DMS79 (cell line): Measurements from ENCODE around the gene GYPC.
"Not testable (repeated sequence)": the region's sequence is repeated elsewhere in the genome, so short reads cannot be mapped to it uniquely, and the experiment has no call there.

Experiments used
- DNase-seq: peaks from one replicate; lab custom pipeline; 2025; lab: John Stamatoyannopoulos, UW

GYPC gene

GRCh38 chr2:126655500-126656430 is at the start of gene GYPC:
Gene GYPC (plus strand): TSS chr2:126656158. CDS start chr2:126656264, 106 bp downstream.
- DNase-seq, result no peak

DNA sequence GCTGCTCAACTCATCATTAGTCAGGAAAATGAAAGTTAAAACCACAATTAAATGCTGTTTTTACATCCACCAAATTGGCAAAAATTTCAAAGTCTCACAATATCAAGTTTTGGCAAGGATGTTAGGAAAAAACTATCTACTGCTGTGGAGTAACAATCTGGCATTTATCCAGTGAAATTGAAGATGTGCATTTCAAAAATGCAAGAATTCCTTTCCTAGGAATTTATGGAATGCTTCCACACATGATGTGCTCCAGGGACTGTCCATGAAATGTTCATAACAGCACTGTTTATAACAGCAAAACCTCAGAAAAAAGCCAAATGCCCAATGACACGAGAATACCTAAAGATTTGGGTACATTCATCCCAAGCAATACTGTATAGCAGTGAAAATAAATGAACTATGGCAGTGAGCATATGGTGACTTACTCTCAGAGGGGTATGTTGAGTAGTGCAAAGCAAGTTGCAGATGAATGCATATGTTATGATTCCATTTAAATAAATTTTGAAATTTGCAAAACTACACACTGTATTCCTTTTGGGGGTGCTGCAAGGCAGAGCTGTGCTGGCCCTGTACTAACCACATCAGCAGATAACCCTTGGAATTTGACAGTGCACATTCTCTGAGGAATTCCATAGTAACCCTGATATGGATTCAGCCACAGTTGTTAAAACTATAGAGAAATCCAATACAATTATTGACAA is 41.3 kb upstream of the GYPC start:
- no peak for DNase-seq

GRCh38 chr2:126616606-126617069 is 39.3 kb upstream of the GYPC start:
- no peak for DNase-seq

DNA sequence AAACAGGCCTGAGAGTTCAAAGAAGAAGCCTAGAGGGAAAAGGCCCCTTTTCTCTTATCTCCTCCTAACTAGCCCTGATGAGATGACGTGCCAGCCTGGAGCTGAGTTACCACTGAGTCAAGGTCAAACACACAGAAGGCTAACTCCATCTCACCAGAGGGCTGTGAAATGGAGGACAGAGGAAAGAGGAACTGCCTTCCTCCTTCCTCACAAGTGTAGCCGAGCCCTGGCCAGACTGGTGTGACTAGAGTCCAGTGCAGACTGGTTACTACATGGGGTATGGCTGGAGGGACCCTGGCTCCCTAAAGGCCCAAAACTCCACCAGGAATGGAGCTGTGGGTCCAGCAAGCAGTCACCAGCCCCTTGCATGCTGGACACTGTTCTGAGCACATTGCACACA is 35.7 kb upstream of the GYPC start:
- no peak for DNase-seq

GRCh38 chr2:126623000-126623399 is 33.0 kb upstream of the GYPC start:
- no peak for DNase-seq

- DNase-seq, result no peak
Measured at GRCh38 chr2:126627643-126628042, 28.3 kb upstream of the GYPC start.

DNA sequence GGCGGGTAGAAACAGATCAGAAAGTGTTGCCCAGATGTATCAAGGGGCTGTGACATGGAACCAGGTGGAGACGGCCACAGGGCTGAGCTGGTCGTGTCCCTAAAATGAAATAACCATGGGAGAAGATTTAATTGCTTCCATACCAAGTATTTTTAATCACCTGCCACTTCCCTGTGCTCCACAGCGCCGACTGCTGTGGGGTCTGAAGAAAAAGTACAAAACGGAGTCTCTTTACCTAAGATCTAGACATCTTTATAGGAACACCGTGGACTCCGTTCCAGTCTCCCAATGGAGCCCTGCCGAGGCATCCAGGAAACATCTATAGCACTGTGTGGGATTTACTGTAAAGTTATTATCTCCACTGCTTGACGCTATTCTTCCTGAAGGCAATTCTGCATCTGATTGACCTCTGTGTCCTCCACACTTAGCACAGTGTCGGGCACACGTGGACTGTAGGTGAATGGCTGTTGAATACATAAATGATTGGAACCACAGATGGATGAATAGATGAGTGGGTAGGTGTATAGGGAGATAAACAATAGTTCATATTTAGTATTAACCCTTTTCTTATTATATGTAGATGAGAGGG is 21.6 kb upstream of the GYPC start:
- no peak for DNase-seq

DNA sequence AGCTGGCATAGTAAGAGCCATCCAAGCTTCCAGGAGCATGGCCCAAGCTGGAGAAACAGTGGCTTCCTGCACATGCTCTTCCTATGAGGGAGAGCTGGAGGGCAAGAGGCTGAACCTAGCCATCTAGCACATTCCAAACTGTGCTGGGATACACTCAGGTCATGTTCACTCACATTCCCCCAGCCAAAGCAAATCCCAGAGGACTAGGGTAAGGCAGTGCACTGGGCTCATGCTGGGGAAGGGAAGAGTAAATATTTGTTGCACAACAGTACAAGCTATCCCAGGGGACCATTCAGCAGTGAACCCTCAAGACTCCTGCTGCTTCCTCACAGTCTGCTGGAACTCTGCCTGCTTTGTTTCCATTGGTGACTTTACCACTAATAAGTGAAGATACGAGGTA is 20.7 kb upstream of the GYPC start:
- no peak for DNase-seq

- no peak for DNase-seq
Measured at GRCh38 chr2:126635736-126636135, 20.2 kb upstream of the GYPC start.

GRCh38 chr2:126637386-126637785 is 18.6 kb upstream of the GYPC start:
- DNase-seq, result no peak

DNA sequence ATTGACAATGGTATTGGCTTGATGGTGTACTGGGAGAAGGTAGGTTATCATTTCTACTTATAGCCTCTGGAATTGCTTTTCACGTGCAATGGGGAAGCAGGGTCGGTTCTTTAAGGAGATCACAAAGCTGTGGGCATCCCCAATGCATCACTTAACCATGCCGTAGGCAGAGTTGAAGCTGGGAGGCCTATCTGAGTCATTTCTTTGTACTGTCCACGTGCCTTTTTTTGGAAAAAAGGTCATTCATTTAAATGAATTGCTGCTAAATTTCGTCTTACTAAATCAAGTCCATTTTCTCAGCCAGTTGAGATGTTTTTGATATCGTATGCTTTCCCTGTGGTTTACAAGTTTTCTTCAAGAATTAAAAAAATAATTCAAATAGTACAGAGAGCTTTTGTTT is 17.2 kb upstream of the GYPC start:
- no peak for DNase-seq

DNA sequence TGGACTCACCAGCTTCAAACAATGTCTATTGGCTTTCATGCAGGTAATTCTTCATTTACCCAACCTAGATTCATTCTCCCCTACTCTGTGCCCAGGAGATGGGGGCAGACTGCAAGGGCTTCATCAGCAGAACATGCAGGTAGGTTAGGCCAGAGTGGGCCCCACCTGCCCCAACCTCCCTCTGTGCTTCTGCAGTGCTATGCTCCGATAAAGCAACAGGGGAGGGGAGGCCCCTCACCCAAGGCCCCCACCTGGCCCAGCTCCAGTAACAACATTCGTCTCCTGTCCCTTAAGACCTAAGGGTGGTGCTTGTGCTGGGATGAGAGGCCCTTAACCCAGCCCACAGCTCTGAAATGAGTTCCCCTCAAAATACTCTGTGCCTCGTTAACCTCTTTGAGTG is 16.7 kb upstream of the GYPC start:
- no peak for DNase-seq

GRCh38 chr2:126641294-126641693 is 14.7 kb upstream of the GYPC start:
- not testable (repeated sequence) for DNase-seq

- DNase-seq, result no peak
Measured at GRCh38 chr2:126642031-126642430, 13.9 kb upstream of the GYPC start.

- DNase-seq, result no peak
Measured at GRCh38 chr2:126643431-126643830, 12.5 kb upstream of the GYPC start.

DNA sequence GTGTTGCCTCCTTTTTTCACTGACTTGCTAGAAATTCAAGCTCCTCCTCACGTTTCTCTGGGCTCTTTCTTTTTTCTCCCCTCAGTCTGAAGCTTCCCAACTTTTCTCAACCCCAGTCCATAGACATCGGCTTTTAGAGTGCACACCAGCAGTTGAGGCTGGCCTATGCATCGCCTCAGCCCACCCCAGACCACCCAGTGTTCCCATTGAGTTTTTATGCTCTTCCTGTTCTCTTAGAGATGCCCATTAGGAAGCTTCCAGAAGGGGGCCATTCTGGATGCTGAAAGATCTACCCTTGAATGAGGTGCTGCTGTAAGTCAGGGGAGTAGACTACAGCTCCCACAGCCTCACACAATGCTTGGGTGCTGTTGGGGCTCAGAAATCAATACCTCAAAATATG is 12.0 kb upstream of the GYPC start:
- no peak for DNase-seq

GRCh38 chr2:126644630-126645191 is 11.2 kb upstream of the GYPC start:
- no peak for DNase-seq

- no peak for DNase-seq
Measured at GRCh38 chr2:126645211-126645618, 10.7 kb upstream of the GYPC start.

DNA sequence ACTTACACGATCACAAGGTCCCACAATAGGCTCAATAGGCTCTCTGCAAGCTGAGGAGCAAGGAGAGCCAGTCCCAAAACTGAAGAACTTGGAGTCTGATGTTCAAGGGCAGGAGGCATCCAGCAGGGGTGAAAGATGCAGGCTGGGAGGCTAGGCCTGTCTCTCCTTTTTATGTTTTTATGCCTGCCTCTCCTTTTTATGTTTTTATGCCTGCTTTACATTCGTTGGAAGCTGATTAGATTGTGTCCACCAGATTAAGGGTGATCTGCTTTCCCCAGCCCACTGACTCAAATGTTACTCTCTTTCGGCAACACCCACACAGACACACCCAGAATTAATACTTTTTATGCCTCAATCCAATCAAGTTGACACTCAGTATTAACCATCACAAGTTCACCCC is 9.9 kb upstream of the GYPC start:
- DNase-seq, result no peak

DNA sequence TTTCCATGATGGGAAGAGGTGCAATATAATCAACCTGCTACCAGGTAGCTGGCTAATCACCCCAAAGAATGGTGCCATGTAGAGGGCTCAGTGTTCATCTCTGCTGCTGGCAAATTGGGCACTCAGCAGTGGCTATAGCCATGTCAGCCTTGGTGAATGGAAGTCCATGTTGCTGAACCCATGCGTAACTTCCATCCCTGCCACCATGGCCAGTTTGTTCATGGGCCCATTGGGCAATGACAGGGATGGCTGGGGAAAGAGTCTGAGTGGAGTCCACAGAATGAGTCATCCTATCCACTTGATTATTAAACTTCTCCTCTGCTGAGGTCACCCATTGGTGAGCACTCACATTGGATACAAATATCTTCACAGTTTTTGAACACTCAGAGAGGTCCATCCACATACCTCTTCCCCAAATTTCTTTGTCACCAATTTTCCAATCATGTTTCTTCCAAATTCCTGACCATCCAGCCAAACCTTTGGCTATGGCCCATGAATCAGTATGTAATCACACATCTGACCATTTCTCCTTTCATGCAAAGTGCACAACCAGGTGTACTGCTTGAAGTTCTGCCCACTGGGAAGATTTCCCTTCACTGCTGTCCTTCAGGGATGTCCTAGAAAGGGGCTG is 8.1 kb upstream of the GYPC start:
- not testable (repeated sequence) for DNase-seq

- not testable (repeated sequence) for DNase-seq
Measured at GRCh38 chr2:126648345-126648786, 7.6 kb upstream of the GYPC start.

GRCh38 chr2:126649101-126649500 is 6.9 kb upstream of the GYPC start:
- no peak for DNase-seq
